HepG2 (cell line): ENCODE measurements around the gene PLSCR3.

ENCODE experiments used
- ESRRA ChIP-seq: sonication (generic); formaldehyde crosslinking; IDR thresholded peaks from 2 replicates; pipeline ENCODE4 v1.5.1; 2020; ENCODE audit warnings: mild to moderate bottlenecking, low read depth, missing genetic modification reagents
- KAT8 ChIP-seq: IDR thresholded peaks from 2 replicates; pipeline ENCODE4 v1.6.1; 2016; ENCODE audit warnings: missing genetic modification reagents, missing compliant biosample characterization
- RFX5 ChIP-seq: IDR thresholded peaks from 2 replicates; pipeline ENCODE4 v1.6.1; 2011; ENCODE audit warnings: low read depth, low read length, improper control_type of control experiment
- YY1 ChIP-seq: IDR thresholded peaks from 2 replicates; pipeline ENCODE4 v1.6.1; 2011; ENCODE audit warnings: low read length, low read depth, moderate library complexity, mild to moderate bottlenecking; ENCODE audit not compliant: insufficient read depth, insufficient replicate concordance
- ZNF589 ChIP-seq: sonication (generic); formaldehyde crosslinking; conservative IDR thresholded peaks from 2 replicates; pipeline ENCODE4 v1.8.0; 2022; ENCODE audit warnings: mild to moderate bottlenecking, moderate library complexity, missing genetic modification reagents
- TF ChIP-seq, protein P1 (sequence below): sonication (generic); formaldehyde crosslinking; conservative IDR thresholded peaks from 2 replicates; pipeline ENCODE4 v1.4.0; 2020; ENCODE audit warnings: mild to moderate bottlenecking, missing genetic modification reagents, moderate library complexity
- TF ChIP-seq, protein P2 (sequence below): fragments of 450-650 bp; IDR thresholded peaks from 2 replicates; pipeline ENCODE4 v1.6.1; 2016
- TF ChIP-seq, protein P3 (sequence below): sonication (generic); formaldehyde crosslinking; IDR thresholded peaks from 2 replicates; pipeline ENCODE4 v1.4.0; 2020; ENCODE audit warnings: mild to moderate bottlenecking, missing genetic modification reagents

DNA sequence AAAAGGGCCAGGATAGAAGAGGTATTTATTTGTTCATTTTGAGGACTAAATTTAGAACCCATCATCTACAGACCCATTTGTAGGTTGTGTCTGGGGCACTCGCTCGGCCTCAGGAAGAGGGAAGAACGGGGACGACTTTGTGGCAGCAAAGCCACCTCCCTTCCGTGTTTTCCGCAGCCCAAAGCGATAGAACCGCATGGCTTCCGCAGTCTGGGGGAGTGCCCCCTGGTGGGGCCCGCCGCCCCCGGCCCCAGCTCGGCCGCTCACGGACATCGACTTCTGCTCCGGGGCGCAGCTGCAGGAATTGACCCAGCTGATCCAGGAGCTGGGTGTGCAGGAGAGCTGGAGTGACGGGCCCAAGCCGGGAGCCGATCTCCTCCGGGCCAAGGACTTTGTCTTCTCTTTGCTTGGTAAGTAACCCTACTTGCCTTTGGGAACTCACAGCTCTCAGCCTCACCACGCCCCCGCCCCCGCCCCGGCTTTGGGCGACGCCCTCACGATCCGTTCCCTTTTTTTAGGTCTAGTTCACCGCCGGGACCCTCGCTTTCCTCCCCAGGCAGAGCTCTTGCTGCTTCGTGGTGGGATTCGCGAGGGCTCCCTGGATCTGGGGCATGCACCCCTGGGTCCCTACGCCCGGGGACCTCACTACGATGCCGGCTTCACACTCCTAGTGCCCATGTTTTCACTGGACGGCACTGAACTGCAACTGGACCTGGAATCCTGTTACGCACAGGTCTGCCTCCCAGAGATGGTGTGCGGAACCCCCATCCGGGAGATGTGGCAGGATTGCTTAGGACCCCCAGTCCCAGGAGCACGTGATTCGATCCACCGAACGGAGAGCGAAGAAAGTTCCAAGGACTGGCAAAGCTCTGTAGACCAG lies 41.6 kb upstream of the PLSCR3 start:
- TF ChIP-seq RFX5 (no peak), ESRRA (no peak), KAT8 (no peak), ZNF589 (CRISPR knock-in tag) (no peak), YY1 (no peak)
- TF ChIP-seq, protein P1, sequence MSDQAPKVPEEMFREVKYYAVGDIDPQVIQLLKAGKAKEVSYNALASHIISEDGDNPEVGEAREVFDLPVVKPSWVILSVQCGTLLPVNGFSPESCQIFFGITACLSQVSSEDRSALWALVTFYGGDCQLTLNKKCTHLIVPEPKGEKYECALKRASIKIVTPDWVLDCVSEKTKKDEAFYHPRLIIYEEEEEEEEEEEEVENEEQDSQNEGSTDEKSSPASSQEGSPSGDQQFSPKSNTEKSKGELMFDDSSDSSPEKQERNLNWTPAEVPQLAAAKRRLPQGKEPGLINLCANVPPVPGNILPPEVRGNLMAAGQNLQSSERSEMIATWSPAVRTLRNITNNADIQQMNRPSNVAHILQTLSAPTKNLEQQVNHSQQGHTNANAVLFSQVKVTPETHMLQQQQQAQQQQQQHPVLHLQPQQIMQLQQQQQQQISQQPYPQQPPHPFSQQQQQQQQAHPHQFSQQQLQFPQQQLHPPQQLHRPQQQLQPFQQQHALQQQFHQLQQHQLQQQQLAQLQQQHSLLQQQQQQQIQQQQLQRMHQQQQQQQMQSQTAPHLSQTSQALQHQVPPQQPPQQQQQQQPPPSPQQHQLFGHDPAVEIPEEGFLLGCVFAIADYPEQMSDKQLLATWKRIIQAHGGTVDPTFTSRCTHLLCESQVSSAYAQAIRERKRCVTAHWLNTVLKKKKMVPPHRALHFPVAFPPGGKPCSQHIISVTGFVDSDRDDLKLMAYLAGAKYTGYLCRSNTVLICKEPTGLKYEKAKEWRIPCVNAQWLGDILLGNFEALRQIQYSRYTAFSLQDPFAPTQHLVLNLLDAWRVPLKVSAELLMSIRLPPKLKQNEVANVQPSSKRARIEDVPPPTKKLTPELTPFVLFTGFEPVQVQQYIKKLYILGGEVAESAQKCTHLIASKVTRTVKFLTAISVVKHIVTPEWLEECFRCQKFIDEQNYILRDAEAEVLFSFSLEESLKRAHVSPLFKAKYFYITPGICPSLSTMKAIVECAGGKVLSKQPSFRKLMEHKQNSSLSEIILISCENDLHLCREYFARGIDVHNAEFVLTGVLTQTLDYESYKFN (CRISPR knock-in tag) = no peak
- TF ChIP-seq, protein P2, sequence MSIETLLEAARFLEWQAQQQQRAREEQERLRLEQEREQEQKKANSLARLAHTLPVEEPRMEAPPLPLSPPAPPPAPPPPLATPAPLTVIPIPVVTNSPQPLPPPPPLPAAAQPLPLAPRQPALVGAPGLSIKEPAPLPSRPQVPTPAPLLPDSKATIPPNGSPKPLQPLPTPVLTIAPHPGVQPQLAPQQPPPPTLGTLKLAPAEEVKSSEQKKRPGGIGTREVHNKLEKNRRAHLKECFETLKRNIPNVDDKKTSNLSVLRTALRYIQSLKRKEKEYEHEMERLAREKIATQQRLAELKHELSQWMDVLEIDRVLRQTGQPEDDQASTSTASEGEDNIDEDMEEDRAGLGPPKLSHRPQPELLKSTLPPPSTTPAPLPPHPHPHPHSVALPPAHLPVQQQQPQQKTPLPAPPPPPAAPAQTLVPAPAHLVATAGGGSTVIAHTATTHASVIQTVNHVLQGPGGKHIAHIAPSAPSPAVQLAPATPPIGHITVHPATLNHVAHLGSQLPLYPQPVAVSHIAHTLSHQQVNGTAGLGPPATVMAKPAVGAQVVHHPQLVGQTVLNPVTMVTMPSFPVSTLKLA = no peak
- TF ChIP-seq, protein P3, sequence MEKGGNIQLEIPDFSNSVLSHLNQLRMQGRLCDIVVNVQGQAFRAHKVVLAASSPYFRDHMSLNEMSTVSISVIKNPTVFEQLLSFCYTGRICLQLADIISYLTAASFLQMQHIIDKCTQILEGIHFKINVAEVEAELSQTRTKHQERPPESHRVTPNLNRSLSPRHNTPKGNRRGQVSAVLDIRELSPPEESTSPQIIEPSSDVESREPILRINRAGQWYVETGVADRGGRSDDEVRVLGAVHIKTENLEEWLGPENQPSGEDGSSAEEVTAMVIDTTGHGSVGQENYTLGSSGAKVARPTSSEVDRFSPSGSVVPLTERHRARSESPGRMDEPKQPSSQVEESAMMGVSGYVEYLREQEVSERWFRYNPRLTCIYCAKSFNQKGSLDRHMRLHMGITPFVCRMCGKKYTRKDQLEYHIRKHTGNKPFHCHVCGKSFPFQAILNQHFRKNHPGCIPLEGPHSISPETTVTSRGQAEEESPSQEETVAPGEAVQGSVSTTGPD (CRISPR knock-in tag) = no peak
